AG09319 (cell line): ENCODE data around the gene ADH7.

ENCODE experiments used
- DNase-seq: peaks from one replicate; pipeline ENCODE4 v3.0.0-alpha.2; 2010; ENCODE audit warnings: low read depth; ENCODE audit errors: extremely low read depth
- CTCF ChIP-seq: IDR thresholded peaks from 2 replicates; pipeline ENCODE4 v1.5.1; 2011; ENCODE audit warnings: low read depth, mild to moderate bottlenecking, inconsistent platforms, low read length, moderate library complexity

Gene ADH7

GRCh38 chr4:99435154-99435553 lies at the start of gene ADH7:
TSS of gene ADH7 (minus strand) at chr4:99435342. CDS start at chr4:99435233, 109 bp downstream.
- DNase-seq = no peak
- no peak for TF ChIP-seq CTCF

GRCh38 chr4:99483636-99484035 lies 48.5 kb upstream of the ADH7 start:
- no peak for TF ChIP-seq CTCF

GRCh38 chr4:99473131-99473530 lies 38.0 kb upstream of the ADH7 start:
- no peak for DNase-seq
- no peak for TF ChIP-seq CTCF

More at GRCh38 chr4:99483636-99484035, 48.5 kb upstream of the ADH7 start:
- DNase-seq = no peak

GRCh38 chr4:99471896-99472295 lies 36.8 kb upstream of the ADH7 start:
- no peak for DNase-seq
- no peak for TF ChIP-seq CTCF

- TF ChIP-seq CTCF = no peak
- no peak for DNase-seq
Observed at GRCh38 chr4:99471349-99471748, 36.2 kb upstream of the ADH7 start.

GRCh38 chr4:99468889-99469288 lies 33.7 kb upstream of the ADH7 start:
- no peak for TF ChIP-seq CTCF
- no peak for DNase-seq

- no peak for DNase-seq
- TF ChIP-seq CTCF = no peak
Observed at GRCh38 chr4:99467887-99468286, 32.7 kb upstream of the ADH7 start.
